ENCODE measurements around the gene NKAIN1.

GRCh38 chr1:31228986-31229385 is 10.7 kb downstream of the NKAIN1 start:
- TF ChIP-seq POLR2A (IDR thresholded peaks at IDR 0.05) (no peak), CTCF (IDR thresholded peaks at IDR 0.05) (no peak), EP300 (IDR thresholded peaks at IDR 0.05; ENCODE audit: low read depth) (no peak), POLR2AphosphoS5 (IDR thresholded peaks at IDR 0.05) (no peak)
